Endothelial cell of umbilical vein (primary cell): ENCODE data around the gene KATNAL1. TPM values are rescaled to one million over a fixed set of nuclear protein-coding genes. Genes with fewer than 3 reads are reported as not detected.

Source experiments
- BruUV-seq: library from RNA; stranded (reverse); fragments of 400-500 nt; replicated peaks from 2 replicates; lab custom pipeline; 2021; lab: Mats Ljungman, UMichigan
- CTCF ChIA-PET: fragments of 300-600, 350-600 bp; sonication (Branson Sonifier 250); formaldehyde crosslinking; loops from one replicate; lab custom pipeline; 2021; ENCODE audit warnings: antibody characterized with exemption, inconsistent platforms; lab: Charles Lee
- POLR2A ChIA-PET: fragments of 300-600, 350-600 bp; sonication (Branson Sonifier 250); formaldehyde crosslinking; loops from one replicate; lab custom pipeline; 2021; ENCODE audit warnings: antibody characterized with exemption, inconsistent platforms; lab: Charles Lee
- DNase-seq: peaks from one replicate; pipeline ENCODE4 v3.0.0-alpha.2; 2011; ENCODE audit warnings: low read depth, low spot score
- FAIRE-seq: peaks from 2 replicates; lab custom pipeline; 2011; peaks lifted over from hg19 to GRCh38; lab: Jason Lieb, UNC
- H2AFZ ChIP-seq: 2 replicates; pipeline ENCODE4 v1.6.0; 2012; ENCODE audit warnings: low read depth, low read length, control low read depth, inconsistent platforms
- H3K27ac ChIP-seq: 2 replicates; pipeline ENCODE4 v1.5.1; 2011; ENCODE audit warnings: low read depth, mild to moderate bottlenecking, control low read depth, low read length, moderate library complexity; ENCODE audit not compliant: insufficient read depth
- H3K27me3 ChIP-seq, 2 experiments: 2 replicates each; pipeline versions ENCODE4 v1.6.0 to v1.6.1; 2011; ENCODE audit warnings: low read length in 2 of 2, mixed read lengths in 1 of 2; ENCODE audit not compliant: control insufficient read depth in 2 of 2, insufficient read depth in 2 of 2
- H3K36me3 ChIP-seq, 2 experiments: 2 replicates in 1 of 2; 3 replicates in 1 of 2; pipeline ENCODE4 v1.5.1; 2011; ENCODE audit warnings: low read length in 2 of 2, mild to moderate bottlenecking in 1 of 2, moderate library complexity in 1 of 2; ENCODE audit not compliant: control insufficient read depth in 2 of 2, insufficient read depth in 2 of 2; ENCODE audit errors: extremely low read depth in 1 of 2
- H3K4me1 ChIP-seq: 3 replicates; pipeline ENCODE4 v1.5.1; 2011; ENCODE audit warnings: mild to moderate bottlenecking, low read length; ENCODE audit not compliant: control insufficient read depth, insufficient read depth; ENCODE audit errors: extremely low read depth
- H3K4me2 ChIP-seq: 2 replicates; pipeline ENCODE4 v1.6.1; 2011; ENCODE audit warnings: low read length, control low read depth, mixed read lengths; ENCODE audit not compliant: insufficient read depth
- H3K4me3 ChIP-seq, 3 experiments: fragments of 200-600 bp in 1 of 3; sonication (generic), shearing (Covaris generic) in 1 of 3; replicated peaks in 1 of 3; 2 replicates each; pipeline ENCODE4 v1.5.1; 2011 to 2016; ENCODE audit warnings: control low read depth in 3 of 3, low read length in 3 of 3, mild to moderate bottlenecking in 2 of 3, inconsistent platforms in 1 of 3, low read depth in 1 of 3, moderate library complexity in 1 of 3; ENCODE audit not compliant: insufficient read depth in 1 of 3
- H3K79me2 ChIP-seq: 2 replicates; pipeline ENCODE4 v1.6.0; 2012; ENCODE audit warnings: low read length, inconsistent platforms; ENCODE audit not compliant: control insufficient read depth, insufficient read depth
- H3K9ac ChIP-seq: replicated peaks from 2 replicates; pipeline ENCODE3; 2011; ENCODE audit warnings: low read length, control low read depth; ENCODE audit not compliant: insufficient read depth; ENCODE audit errors: extremely low read depth
- H3K9me1 ChIP-seq: replicated peaks from 3 replicates; pipeline ENCODE4 v1.6.0; 2011; ENCODE audit warnings: mild to moderate bottlenecking, low read length; ENCODE audit not compliant: control insufficient read depth, insufficient read depth; ENCODE audit errors: extremely low read depth
- H3K9me3 ChIP-seq: replicated peaks from 2 replicates; pipeline ENCODE4 v1.5.1; 2012; ENCODE audit warnings: low read length, inconsistent platforms; ENCODE audit not compliant: control insufficient read depth, insufficient read depth
- H4K20me1 ChIP-seq: replicated peaks from 2 replicates; pipeline ENCODE3; 2011; ENCODE audit warnings: mild to moderate bottlenecking, low read length; ENCODE audit not compliant: control insufficient read depth, insufficient read depth; ENCODE audit errors: extremely low read depth
- EZH2 ChIP-seq: IDR thresholded peaks from 2 replicates; pipeline ENCODE4 v1.6.1; 2012; ENCODE audit warnings: borderline replicate concordance, low read depth, mild to moderate bottlenecking, moderate library complexity, low read length, inconsistent platforms; ENCODE audit not compliant: severe bottlenecking
- FOS ChIP-seq: IDR thresholded peaks from 2 replicates; pipeline ENCODE4 v1.6.1; 2011; ENCODE audit warnings: mild to moderate bottlenecking, low read length, moderate library complexity, borderline replicate concordance; ENCODE audit not compliant: insufficient read depth
- GATA2 ChIP-seq: IDR thresholded peaks from 2 replicates; pipeline ENCODE4 v1.7.0; 2011; ENCODE audit warnings: low read depth, mild to moderate bottlenecking, moderate library complexity, mixed read lengths, low read length; ENCODE audit not compliant: insufficient read length, insufficient read depth
- JUN ChIP-seq: IDR thresholded peaks from 2 replicates; pipeline ENCODE4 v1.6.1; 2011; ENCODE audit warnings: borderline replicate concordance, low read depth; ENCODE audit not compliant: insufficient read length, insufficient read depth
- MYC ChIP-seq: IDR thresholded peaks from one replicate; pipeline ENCODE4 v1.6.1; 2011; ENCODE audit warnings: mild to moderate bottlenecking, low read depth, low read length
- POLR2A ChIP-seq: IDR thresholded peaks from 2 replicates; pipeline ENCODE4 v1.6.1; 2012; ENCODE audit warnings: low read depth, mild to moderate bottlenecking, control low read depth, low read length
- POLR2AphosphoS5 ChIP-seq: IDR thresholded peaks from 2 replicates; pipeline ENCODE4 v1.6.1; 2012; ENCODE audit warnings: low read depth, mild to moderate bottlenecking, control low read depth, low read length, moderate library complexity; ENCODE audit not compliant: insufficient read depth
- dilution Hi-C: fragments of 300-500 bp; cut with MboI; formaldehyde crosslinking; loops from one replicate; pipeline ENCODE4 v1.15.0; 2019; ENCODE audit warnings: low sequenced_read_pairs; ENCODE audit not compliant: extremely low pct_ligation_motif_present
- intact Hi-C: fragments of 100-400 bp; cut with micrococcal nuclease; formaldehyde crosslinking; loops from one replicate; pipeline ENCODE4 v1.10.0; 2022
- polyA plus RNA-seq, 4 experiments: library from polyadenylated mRNA; depleted of rRNA in 3 of 4; stranded (reverse) in 3 of 4; unstranded in 1 of 4; fragments of >200 nt; gene quantifications; 2 replicates each; pipeline versions ENCODE4 v1.2.1 to v1.2.3, GENCODE V29; 2011 to 2012; ENCODE audit warnings: missing spikeins in 1 of 4
- total RNA-seq: library from RNA; stranded (reverse); gene quantifications from 2 replicates; pipeline ENCODE4 v1.2.3, GENCODE V29; 2021
- TF ChIP-seq, protein P1 (sequence below): IDR thresholded peaks from 2 replicates; pipeline ENCODE4 v1.6.1; 2011; ENCODE audit not compliant: insufficient read depth, insufficient read length
- TF ChIP-seq, protein P2 (sequence below), 2 donors: IDR thresholded peaks; 1 replicate in 1 of 2; 2 replicates in 1 of 2; pipeline ENCODE4 v1.5.1; 2011; ENCODE audit warnings: low read length in 2 of 2, mild to moderate bottlenecking in 2 of 2, moderate library complexity in 2 of 2, control low read depth in 1 of 2, inconsistent platforms in 1 of 2, low read depth in 1 of 2; ENCODE audit not compliant: insufficient read depth in 1 of 2; ENCODE audit errors: extremely low read depth in 1 of 2

KATNAL1 gene
- total and polyA plus RNA-seq, 2 donors (not counting 3 experiments of a cell fraction or from before 2014, with no cell fraction given), result 7.2 to 49.2 TPM

DNA sequence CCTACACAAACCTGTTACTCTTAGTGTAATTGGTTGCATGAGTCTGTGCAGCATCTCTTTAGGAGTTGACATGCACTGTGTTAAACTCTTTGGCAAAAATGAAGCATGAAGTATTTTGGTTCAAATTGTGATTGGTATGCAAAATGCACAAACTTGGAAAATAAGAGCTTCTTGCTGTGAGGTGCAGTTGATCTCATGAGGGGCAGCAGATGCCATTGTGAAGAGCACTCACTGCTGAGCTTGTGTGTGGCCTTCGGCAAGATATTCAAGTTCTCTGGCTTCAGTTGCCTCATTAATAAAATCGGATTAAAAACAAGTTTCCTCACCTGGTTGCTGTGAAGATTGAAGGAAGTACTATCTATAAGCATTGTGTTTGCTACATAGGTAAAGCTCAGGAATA, 142.3 kb downstream of the KATNAL1 start:
- no peaks in the 10 kb centered on the region for H3K79me2 ChIP-seq
- no peak for TF ChIP-seq GATA2
- no peak for TF ChIP-seq FOS
- no peak for TF ChIP-seq POLR2A
- TF ChIP-seq, protein P1, sequence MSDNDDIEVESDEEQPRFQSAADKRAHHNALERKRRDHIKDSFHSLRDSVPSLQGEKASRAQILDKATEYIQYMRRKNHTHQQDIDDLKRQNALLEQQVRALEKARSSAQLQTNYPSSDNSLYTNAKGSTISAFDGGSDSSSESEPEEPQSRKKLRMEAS, result no peak
- no peak for TF ChIP-seq EZH2
- no peak for TF ChIP-seq MYC
- no peak for TF ChIP-seq POLR2AphosphoS5
- TF ChIP-seq JUN, result no peak
- TF ChIP-seq, protein P2, sequence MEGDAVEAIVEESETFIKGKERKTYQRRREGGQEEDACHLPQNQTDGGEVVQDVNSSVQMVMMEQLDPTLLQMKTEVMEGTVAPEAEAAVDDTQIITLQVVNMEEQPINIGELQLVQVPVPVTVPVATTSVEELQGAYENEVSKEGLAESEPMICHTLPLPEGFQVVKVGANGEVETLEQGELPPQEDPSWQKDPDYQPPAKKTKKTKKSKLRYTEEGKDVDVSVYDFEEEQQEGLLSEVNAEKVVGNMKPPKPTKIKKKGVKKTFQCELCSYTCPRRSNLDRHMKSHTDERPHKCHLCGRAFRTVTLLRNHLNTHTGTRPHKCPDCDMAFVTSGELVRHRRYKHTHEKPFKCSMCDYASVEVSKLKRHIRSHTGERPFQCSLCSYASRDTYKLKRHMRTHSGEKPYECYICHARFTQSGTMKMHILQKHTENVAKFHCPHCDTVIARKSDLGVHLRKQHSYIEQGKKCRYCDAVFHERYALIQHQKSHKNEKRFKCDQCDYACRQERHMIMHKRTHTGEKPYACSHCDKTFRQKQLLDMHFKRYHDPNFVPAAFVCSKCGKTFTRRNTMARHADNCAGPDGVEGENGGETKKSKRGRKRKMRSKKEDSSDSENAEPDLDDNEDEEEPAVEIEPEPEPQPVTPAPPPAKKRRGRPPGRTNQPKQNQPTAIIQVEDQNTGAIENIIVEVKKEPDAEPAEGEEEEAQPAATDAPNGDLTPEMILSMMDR (IDR thresholded peaks at IDR 0.05; ENCODE audit: extremely low read depth in 1 of 2, insufficient read depth in 1 of 2, low read depth in 1 of 2, low read length in 2 of 2), result no peak
- no peak overlapping the region for H3K9ac ChIP-seq
- no peaks in the 10 kb centered on the region for H3K9me3 ChIP-seq
- FAIRE-seq, result no peak
- H3K36me3 ChIP-seq, result no peaks in the 10 kb centered on the region
- BruUV-seq, result no TSS peak
- ChIA-PET POLR2A (no interaction called here), CTCF (no interaction called here)
- no peaks in the 10 kb centered on the region for H3K9me1 ChIP-seq
- no peak overlapping the region for H2AFZ ChIP-seq
- DNase-seq, result no peak
- H3K4me1 ChIP-seq, result no peaks in the 10 kb centered on the region
- no peak overlapping the region for H3K4me3 ChIP-seq
- dilution Hi-C loops, result no loop called here
- peaks cover 20 to 32% of the 10 kb centered on the region in 2 experiments for H3K27me3 ChIP-seq
- H3K4me2 ChIP-seq, result no peak overlapping the region
- no peaks in the 10 kb centered on the region for H4K20me1 ChIP-seq
- no peak overlapping the region for H3K27ac ChIP-seq
- intact Hi-C loops, result no loop called here
